ENCODE measurements around the gene PRR3. TPM values are rescaled to one million over a fixed set of nuclear protein-coding genes. Genes with fewer than 3 reads are reported as not detected.

PRR3 gene
- total and polyA plus RNA-seq, 2 of the 13 experiments (the other 11 are each of a cell fraction or from before 2014, with no cell fraction given), result 14.6 to 21.2 TPM

GRCh38 chr6:30556066-30556905, 809 bp upstream of the PRR3 start, which contains the start of gene GNL1 (continued):
- TF ChIP-seq ZFY (CRISPR knock-in tag; IDR thresholded peaks at IDR 0.05) (peak; percentile 29; the same call in 1 of the 2 replicates), ERF (CRISPR knock-in tag; IDR thresholded peaks at IDR 0.05) (peak; percentile 16; the same call in 1 of the 2 replicates), ZNF614 (CRISPR knock-in tag; IDR thresholded peaks at IDR 0.05; ENCODE audit: borderline replicate concordance) (peak; percentile 16; the same call in 1 of the 2 replicates), PHF5A (CRISPR knock-in tag; IDR thresholded peaks at IDR 0.05; ENCODE audit: low read depth, unreplicated experiment) (no peak), RCOR2 (CRISPR knock-in tag; IDR thresholded peaks at IDR 0.05) (no peak), ZHX1 (CRISPR knock-in tag; IDR thresholded peaks at IDR 0.05; ENCODE audit: low read depth) (no peak; the same call in 1 of the 2 replicates), ZNF337 (CRISPR knock-in tag; IDR thresholded peaks at IDR 0.05; ENCODE audit: borderline replicate concordance, low read depth) (no peak), ZNF510 (CRISPR knock-in tag; IDR thresholded peaks at IDR 0.05; ENCODE audit: low read depth) (no peak), CEBPG (CRISPR knock-in tag; IDR thresholded peaks at IDR 0.05) (peak; percentile 34), ZNF296 (CRISPR knock-in tag; conservative IDR thresholded peaks at IDR 0.05) (no peak; the same call in 1 of the 2 replicates), ELK4 (CRISPR knock-in tag; IDR thresholded peaks at IDR 0.05; ENCODE audit: borderline replicate concordance) (no peak), TERF1 (CRISPR knock-in tag; IDR thresholded peaks at IDR 0.05) (0 out of 2 replicates have a peak, but pooled peaks have one; percentile 62), ZNF776 (CRISPR knock-in tag; IDR thresholded peaks at IDR 0.05) (peak; percentile 52), MXD1 (CRISPR knock-in tag; IDR thresholded peaks at IDR 0.05) (peak; percentile 74; the same call in 1 of the 2 replicates), FOXA1 (IDR thresholded peaks at IDR 0.05) (no peak), FOXA1 (CRISPR knock-in tag; IDR thresholded peaks at IDR 0.05) (peak; percentile 62), FOXO4 (CRISPR knock-in tag; conservative IDR thresholded peaks at IDR 0.05) (no peak), ZSCAN12 (CRISPR knock-in tag; IDR thresholded peaks at IDR 0.05) (peak; percentile 89), ZBTB1 (CRISPR knock-in tag; IDR thresholded peaks at IDR 0.05; ENCODE audit: borderline replicate concordance) (peak; percentile 12; the same call in 1 of the 2 replicates), RFXANK (CRISPR knock-in tag; IDR thresholded peaks at IDR 0.05) (no peak), ZBTB3 (CRISPR knock-in tag; IDR thresholded peaks at IDR 0.05; ENCODE audit: borderline replicate concordance, low read depth) (no peak)
